Progenitor cell of endocrine pancreas (in vitro differentiated cells): ENCODE measurements around the gene KDELR3. TPM values are rescaled to one million over a fixed set of nuclear protein-coding genes. Genes with fewer than 3 reads are reported as not detected.
A peak's percentile ranks its signal among the peaks of the same experiment; 100 is the strongest.

Experiments used
- DNase-seq: peaks from one replicate; pipeline ENCODE4 v3.0.0; 2021; ENCODE audit warnings: low spot score; ENCODE audit not compliant: unreplicated experiment
- H3K27ac Mint-ChIP-seq: 2 replicates; pipeline ENCODE4 v1.8.0; 2021; ENCODE audit warnings: mild to moderate bottlenecking, moderate library complexity, mixed read lengths
- H3K27me3 Mint-ChIP-seq: 2 replicates; pipeline ENCODE4 v1.8.0; 2021; ENCODE audit warnings: mixed read lengths
- H3K36me3 Mint-ChIP-seq: 2 replicates; pipeline ENCODE4 v1.8.0; 2022; ENCODE audit warnings: mixed read lengths; ENCODE audit not compliant: insufficient read depth
- H3K4me1 Mint-ChIP-seq: 2 replicates; pipeline ENCODE4 v1.8.0; 2021; ENCODE audit warnings: low read depth, mixed read lengths
- H3K4me3 Mint-ChIP-seq: 2 replicates; pipeline ENCODE4 v1.8.0; 2021; ENCODE audit warnings: low read depth, mild to moderate bottlenecking, moderate library complexity, mixed read lengths
- H3K9me3 Mint-ChIP-seq: 2 replicates; pipeline ENCODE4 v1.8.0; 2021; ENCODE audit warnings: low read depth, mixed read lengths
- total RNA-seq: library from RNA; stranded (reverse); gene quantifications from 2 replicates; pipeline ENCODE4 v1.2.1, GENCODE V29; 2021
- TF ChIP-seq, protein P1 (sequence below): fragments of 200-600 bp; sonication (generic); IDR thresholded peaks from one replicate; pipeline ENCODE4 v1.5.0; 2021; ENCODE audit warnings: antibody characterized with exemption, mild to moderate bottlenecking; ENCODE audit not compliant: unreplicated experiment

KDELR3 gene
- total RNA-seq, 1 donor from 2014 or later, result 5.7 TPM

GRCh38 chr22:38451864-38452263 lies 16.0 kb upstream of the KDELR3 start:
- H3K27ac Mint-ChIP-seq, result no peak overlapping the region
- H3K4me1 Mint-ChIP-seq, result peaks cover 9% of the 10 kb centered on the region
- H3K9me3 Mint-ChIP-seq, result no peaks in the 10 kb centered on the region
- H3K36me3 Mint-ChIP-seq, result no peaks in the 10 kb centered on the region
- no peak for DNase-seq
- H3K4me3 Mint-ChIP-seq, result no peak overlapping the region
- TF ChIP-seq, protein P1, sequence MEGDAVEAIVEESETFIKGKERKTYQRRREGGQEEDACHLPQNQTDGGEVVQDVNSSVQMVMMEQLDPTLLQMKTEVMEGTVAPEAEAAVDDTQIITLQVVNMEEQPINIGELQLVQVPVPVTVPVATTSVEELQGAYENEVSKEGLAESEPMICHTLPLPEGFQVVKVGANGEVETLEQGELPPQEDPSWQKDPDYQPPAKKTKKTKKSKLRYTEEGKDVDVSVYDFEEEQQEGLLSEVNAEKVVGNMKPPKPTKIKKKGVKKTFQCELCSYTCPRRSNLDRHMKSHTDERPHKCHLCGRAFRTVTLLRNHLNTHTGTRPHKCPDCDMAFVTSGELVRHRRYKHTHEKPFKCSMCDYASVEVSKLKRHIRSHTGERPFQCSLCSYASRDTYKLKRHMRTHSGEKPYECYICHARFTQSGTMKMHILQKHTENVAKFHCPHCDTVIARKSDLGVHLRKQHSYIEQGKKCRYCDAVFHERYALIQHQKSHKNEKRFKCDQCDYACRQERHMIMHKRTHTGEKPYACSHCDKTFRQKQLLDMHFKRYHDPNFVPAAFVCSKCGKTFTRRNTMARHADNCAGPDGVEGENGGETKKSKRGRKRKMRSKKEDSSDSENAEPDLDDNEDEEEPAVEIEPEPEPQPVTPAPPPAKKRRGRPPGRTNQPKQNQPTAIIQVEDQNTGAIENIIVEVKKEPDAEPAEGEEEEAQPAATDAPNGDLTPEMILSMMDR, result no peak
- H3K27me3 Mint-ChIP-seq, result peaks cover 54% of the 10 kb centered on the region

- no peak for DNase-seq
- Mint-ChIP-seq H3K27ac (no peak overlapping the region), H3K4me3 (peak overlapping the region; percentile 14), H3K36me3 (no peaks in the 10 kb centered on the region), H3K4me1 (peaks cover 15% of the 10 kb centered on the region), H3K27me3 (peaks cover 60% of the 10 kb centered on the region), H3K9me3 (no peaks in the 10 kb centered on the region)
- TF ChIP-seq, protein P1, result no peak
These were observed 15.4 kb upstream of the KDELR3 start for GRCh38 chr22:38452373-38453065.

DNA sequence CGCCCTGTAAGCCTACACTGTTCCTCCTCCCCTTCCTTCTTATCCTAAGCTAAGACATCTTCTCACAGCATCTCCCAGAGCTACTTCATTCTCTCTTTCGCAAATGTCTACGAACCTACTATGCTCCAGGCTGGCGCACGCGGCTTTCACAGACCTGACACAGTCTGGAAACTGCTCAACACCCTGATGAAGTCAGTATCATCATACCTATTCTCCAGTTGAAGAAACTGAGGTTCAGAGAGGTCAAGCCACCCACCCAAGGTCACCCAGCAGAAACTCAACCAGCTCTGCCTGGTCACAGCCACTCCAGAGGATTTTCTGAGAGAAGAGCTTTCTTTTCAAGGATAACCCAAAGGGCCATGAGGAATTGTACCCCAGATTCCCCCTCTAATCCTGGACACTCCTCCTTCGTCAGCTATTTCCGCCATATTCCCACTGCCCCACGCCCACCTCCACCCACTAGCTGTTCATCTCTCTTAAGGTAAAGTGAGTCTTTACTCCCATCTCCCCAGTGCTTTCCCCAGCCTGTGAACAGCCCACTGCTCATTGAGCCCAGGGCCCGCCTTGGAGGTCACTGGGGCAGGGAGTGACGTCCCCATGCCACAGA lies 14.7 kb upstream of the KDELR3 start:
- Mint-ChIP-seq H3K27ac (no peak overlapping the region), H3K4me3 (peak overlapping the region; percentile 28), H3K9me3 (no peaks in the 10 kb centered on the region), H3K36me3 (no peaks in the 10 kb centered on the region), H3K4me1 (peaks cover 16% of the 10 kb centered on the region), H3K27me3 (peaks cover 65% of the 10 kb centered on the region)
- TF ChIP-seq, protein P1, result no peak
- no peak for DNase-seq

DNA sequence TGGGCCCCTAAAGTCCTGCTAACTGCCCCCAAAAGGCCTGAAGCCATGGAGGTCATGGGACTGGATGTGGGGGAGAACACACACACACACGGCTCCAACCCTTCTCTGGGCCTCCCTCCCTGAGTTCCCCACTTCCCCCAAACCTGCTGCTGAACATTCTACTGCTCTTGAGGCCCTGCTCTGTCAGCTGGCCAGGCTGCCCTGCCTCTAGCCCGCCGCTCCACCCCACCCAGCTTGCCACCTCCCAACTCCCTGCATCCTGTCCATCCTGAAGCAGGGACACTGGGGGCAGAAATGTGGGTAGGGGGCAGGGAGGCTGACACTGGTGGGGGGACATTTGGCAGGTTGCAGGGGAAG lies 13.9 kb upstream of the KDELR3 start:
- peaks cover 16% of the 10 kb centered on the region for H3K4me1 Mint-ChIP-seq
- H3K36me3 Mint-ChIP-seq, result no peaks in the 10 kb centered on the region
- H3K27me3 Mint-ChIP-seq, result peaks cover 69% of the 10 kb centered on the region
- TF ChIP-seq, protein P1, result no peak
- H3K4me3 Mint-ChIP-seq, result peak overlapping the region; percentile 75
- no peak for DNase-seq
- no peaks in the 10 kb centered on the region for H3K9me3 Mint-ChIP-seq
- H3K27ac Mint-ChIP-seq, result no peak overlapping the region

DNA sequence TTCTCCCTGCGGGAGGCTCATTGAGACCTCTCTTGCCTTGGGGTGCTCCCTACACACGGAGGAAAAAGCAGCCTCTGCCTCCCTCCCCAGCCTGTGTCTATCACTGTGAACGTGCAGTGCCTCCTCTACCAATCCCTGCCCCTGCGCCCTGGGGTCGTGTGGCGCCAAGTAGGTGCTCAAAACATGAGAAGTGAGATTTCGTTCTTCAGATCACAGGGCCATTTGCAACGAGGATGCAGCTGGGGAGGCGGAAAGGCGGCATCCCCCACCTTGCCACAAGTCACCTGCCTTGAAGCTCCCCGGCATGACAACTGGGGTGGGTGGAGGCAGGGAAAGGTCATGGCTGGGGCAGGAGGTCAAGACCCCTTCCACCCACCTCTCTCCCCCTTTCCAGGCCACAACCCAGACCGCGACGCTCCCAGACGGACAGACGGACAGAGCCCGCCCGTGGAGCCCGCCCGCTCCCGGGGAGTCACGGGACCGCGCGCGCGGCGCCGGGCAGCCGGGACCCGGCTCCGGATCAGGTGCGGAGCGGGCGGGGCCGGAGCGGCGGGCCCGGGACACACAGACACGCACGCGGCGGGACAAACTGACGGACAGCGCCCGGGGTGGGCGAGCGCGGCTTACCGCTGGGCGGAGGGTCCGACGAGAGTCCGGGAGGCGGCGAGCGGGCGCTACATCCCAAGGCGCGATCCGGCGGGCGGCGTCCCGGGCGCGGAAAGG lies 13.4 kb upstream of the KDELR3 start:
- peaks cover 73% of the 10 kb centered on the region for H3K27me3 Mint-ChIP-seq
- TF ChIP-seq, protein P1, result no peak
- H3K9me3 Mint-ChIP-seq, result no peaks in the 10 kb centered on the region
- H3K4me3 Mint-ChIP-seq, result peak overlapping the region; percentile 75
- H3K4me1 Mint-ChIP-seq, result peaks cover 16% of the 10 kb centered on the region
- H3K36me3 Mint-ChIP-seq, result no peaks in the 10 kb centered on the region
- DNase-seq, result no peak
- no peak overlapping the region for H3K27ac Mint-ChIP-seq
